HG03045 (cell line): ENCODE measurements around the gene SESN1.
"Not testable (repeated sequence)": the region's sequence is repeated elsewhere in the genome, so short reads cannot be mapped to it uniquely, and the experiment has no call there.

Experiments used
- ATAC-seq: cut with Tn5 transposase; IDR thresholded peaks from one replicate; pipeline ENCODE4 v1.9.1; 2021; ENCODE audit warnings: mild to moderate bottlenecking, moderate library complexity; ENCODE audit not compliant: unreplicated experiment

The SESN1 gene

DNA sequence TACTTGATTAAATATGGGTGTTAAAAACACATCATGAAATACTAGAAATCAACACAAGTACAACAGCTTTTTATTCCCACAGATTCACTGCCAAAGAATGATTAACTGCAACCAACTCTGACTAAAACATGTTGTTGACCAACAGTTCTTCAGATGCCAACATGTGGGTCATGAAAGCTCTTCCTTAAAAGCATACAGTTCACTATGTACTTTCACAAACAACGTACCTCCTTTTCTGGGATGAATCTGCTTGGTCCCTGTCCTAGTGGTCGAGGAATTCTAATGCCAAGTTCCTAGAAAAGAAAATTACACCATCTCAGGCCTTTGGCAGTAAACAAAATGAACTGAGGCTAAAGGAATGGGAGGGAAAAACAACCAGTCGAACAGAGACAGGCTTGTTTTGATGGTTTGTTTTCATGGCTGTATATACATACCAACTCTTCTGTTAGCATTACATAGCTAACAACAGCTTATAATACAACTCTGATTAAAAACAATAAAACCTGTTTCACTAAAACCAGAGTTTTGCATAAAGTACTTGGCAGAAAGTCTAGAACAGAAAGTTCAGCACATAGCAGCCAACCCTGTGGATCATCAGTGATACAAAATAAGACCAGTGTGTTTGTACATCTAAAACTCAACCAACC is 92.5 kb downstream of the SESN1 start:
- no peak for ATAC-seq

DNA sequence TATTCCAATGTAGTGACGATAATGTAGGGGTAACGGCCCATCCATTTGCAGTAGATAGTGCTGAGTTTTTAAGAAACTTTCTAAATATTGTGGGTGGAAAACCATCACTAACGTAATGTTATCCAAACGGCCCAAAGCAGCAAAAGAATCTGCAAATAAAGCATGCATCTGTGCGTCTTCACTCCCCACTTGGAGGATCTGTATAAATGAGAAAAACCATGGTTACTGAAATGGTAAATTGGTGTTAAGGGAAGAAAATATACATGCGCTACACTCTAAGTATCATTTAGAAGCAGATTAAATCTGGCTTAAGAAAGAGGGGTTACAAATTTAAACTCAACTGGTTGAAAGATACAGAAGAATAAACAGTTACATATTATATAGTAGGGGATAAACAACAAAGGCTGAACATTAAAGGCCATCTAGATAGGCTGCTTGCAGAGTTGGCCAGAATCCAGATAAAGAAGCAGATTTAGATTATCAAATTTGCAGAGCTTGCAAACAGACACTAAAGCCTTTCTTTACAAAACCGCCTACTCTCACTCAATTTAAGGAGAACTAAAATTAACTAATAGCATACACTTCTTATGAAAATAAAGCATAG is 93.3 kb downstream of the SESN1 start:
- ATAC-seq: no peak

DNA sequence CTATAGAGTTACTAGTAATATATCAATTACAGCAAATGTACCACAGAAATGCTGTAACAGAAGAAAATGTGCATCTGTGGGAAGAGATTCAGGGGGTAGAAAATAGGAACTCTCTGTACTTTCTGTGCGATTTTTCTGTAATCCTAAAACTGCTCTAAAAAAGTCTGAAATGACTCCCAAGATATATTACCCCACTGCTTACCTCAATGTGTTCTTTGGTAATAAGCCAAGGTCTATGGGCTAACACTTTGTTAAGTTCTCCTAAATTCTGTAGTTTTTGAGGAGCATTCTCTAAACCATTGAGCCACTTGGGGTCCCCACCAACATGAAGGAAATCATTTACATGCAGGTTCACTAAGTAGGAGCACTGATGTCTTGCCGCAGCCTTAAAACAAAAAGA is 94.4 kb downstream of the SESN1 start:
- ATAC-seq: no peak

- ATAC-seq: no peak
These were observed 95.2 kb downstream of the SESN1 start for GRCh38 chr6:108999428-108999827.

DNA sequence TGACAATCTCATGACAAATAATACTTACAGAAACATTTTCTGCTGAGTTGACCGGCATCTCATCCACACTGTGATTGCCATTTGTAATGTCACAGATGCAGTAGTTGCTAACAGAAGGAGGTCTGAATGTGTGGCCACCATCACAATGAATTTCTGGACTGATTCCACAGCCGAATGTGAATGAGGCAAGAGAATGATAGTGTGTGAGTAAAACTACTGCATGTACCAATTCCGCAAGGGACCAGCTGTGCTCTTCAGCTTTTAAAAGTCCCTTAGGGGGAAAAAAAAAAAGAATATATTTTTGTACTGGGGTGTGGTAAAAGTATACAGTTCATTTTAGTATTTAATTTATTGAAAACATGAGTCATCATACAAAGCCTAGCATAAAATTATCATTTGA is 96.2 kb downstream of the SESN1 start:
- no peak for ATAC-seq

DNA sequence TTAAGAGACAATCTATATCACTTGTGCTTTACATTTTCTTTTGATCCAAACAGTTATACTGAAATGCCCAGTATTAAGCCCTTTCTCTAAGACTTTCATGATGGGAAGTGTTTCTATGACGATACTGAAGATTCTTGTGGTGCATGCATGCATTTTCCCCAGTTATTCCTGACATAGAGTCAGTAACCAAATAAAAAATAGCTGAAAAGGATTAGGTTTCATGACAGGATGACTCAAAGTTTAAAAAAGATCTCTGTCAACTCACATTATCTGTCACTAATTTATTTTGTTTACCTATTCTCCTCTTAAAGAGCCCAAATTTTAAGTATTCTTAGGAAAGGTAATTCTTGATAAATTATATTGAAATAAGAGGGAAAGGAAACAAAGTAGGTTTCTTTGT is 98.4 kb downstream of the SESN1 start:
- ATAC-seq: no peak

- no peak for ATAC-seq
These were observed 99.3 kb downstream of the SESN1 start for GRCh38 chr6:108995296-108995695.

- no peak for ATAC-seq
These were observed 100.8 kb downstream of the SESN1 start for GRCh38 chr6:108993876-108994275.

GRCh38 chr6:108989700-108990099 is 104.9 kb downstream of the SESN1 start:
- no peak for ATAC-seq

GRCh38 chr6:108988765-108989164 is 105.9 kb downstream of the SESN1 start:
- ATAC-seq: no peak

GRCh38 chr6:108988296-108988695 is 106.3 kb downstream of the SESN1 start:
- no peak for ATAC-seq

GRCh38 chr6:108987156-108987555 is 107.5 kb downstream of the SESN1 start:
- no peak for ATAC-seq

DNA sequence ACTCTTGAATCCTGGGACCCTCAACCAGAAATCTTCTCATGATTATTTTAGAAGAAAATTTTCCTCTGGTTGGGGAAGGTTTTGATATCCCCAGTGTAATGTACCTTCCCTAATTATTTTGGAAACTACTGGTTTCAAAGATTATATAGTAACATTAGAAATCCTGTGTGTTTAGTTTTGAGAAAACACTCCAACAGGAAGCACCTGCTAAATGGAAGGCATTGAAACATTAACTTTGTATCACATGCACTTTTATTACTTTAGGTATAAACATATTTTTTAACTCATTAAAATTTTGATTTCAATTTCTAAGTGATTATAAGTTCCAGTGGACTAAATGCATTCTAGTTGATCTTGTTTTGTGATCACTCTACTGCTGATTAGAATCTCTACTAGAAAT is 109.3 kb downstream of the SESN1 start:
- no peak for ATAC-seq

- ATAC-seq: no peak
These were observed 111.5 kb downstream of the SESN1 start for GRCh38 chr6:108983151-108983550.

DNA sequence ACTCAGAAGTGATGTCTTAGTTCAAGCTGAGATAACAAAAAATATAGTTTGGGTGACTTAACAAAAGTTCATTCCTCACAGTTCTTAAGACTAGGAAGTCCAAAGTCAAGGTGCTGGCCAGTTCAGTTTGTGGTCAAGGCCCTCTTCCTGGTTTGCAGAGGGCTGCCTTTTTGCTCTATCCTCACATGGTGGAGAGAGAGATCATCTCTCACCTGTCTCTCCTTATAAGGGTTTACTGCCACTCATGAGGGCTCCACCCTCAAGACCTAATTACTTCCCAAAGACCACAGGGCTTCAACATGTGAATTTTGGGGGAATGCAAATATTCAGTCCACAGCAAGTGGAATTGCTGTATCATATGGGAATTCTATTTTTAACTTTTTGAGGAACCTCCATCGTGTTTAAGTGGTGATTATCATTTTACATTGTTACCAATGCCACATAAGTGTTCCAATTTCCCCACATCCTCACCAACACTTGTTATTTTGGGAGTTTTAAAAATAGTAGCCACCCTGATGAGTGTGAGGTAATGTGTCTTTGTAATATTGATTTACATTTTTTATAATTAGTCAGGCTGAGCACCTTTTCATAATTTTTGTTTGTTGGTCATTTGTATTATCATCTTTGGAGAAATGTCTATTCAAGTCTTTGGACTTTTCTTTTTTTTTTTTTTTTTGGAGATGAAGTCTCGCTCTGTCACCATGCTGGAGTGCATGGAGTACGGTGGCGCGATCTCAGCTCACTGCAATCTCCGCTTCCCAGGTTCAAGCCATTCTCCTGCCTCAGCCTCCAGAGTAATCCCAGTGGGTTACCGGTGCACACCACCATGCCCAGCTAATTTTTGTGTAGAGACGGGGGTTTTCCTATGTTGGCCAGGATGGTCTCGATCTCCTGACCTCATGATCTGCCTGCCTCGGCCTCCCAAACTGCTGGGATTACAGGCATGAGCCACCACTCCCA is 112.2 kb downstream of the SESN1 start:
- ATAC-seq: no peak

GRCh38 chr6:108978638-108979037 is 116.0 kb downstream of the SESN1 start:
- ATAC-seq: not testable (repeated sequence)

DNA sequence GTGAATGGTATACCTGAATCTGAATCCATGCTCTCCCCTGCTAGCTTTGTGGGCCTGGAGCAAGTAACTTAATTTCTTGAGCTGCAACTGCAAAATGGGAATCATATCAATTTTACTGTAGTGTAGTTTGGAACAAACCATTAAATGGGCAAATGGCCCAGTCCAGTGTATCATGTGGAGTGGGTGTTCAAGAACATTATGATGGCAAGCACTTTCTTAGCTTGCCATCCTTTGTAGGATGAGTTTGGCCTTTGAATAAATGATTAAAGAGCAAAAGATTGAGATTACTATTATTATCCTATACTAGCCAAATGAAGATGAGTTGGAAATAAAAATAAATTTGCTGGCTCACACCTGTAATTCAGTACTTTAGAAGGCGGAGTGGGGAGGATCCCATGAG is 120.4 kb downstream of the SESN1 start:
- ATAC-seq: no peak

DNA sequence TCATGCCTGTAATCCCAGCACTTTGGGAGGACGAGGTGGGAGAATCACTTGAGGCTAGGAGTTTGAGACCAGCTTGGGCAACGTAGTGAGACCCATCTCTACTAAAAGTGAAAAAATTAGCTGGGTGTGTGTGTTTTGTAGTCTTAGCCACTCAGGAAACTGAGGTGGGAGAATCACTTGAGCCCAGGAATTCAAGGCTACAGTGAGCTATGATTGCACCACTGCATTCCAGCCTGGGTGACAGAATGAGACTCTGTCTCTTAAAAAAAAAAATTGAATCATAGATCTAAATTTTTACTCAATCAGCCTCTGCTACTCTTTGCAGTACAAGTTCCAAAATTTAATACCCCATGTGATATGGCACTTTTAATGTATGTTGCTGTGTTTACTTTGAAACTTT is 124.9 kb downstream of the SESN1 start:
- no peak for ATAC-seq

DNA sequence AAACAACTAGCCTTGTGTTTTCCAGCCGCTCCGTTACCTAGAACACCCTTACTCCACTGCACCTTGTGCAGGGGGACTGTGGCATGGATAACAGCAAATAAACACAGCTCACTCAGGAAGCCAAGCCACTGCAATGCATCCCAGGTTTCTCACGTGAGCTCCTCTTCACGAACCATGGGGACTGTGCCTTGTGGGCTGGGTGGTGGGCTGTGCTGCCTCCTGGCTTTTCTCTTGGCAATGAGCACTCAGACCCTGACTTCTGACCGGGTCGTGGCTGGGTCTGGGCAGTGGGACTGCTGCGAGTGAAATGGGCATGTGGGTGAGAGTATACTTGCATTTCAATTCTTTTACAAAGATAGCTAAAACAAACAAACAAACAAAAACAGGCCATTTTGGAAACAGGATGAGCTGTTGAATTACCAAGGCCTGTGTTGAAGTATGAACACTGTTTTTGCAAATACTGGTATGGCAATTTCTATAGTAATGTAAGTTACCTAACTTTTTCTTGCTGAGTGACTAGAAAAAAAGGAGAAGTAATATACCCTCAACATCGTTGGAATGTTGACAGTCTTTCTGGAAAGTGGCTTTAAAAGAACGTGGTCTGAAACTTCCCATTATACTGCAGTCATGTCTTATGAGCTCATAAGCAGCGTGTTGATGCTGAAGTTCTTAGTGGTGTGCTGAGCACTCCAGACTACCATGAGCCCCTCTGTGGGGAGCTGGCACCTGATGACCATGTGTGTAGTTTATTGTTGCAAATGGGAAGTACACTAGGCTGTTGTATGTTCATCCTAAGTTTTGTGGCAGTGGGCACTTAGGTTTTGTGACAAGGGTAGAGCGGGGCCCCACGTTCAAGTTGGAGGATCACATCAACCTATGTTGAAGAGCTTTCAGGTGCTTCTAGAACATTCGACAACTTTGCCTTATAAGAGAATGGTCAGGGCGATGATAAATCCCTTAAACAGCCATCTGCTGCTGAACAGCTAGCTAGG is 126.0 kb downstream of the SESN1 start:
- no peak for ATAC-seq

GRCh38 chr6:108966855-108967755 is 127.5 kb downstream of the SESN1 start:
- ATAC-seq: no peak
